HEK293 (cell line): ENCODE data around the gene GREB1L.
A peak's percentile ranks its signal among the peaks of the same experiment; 100 is the strongest.

Experiments used
- CTCF ChIA-PET: fragments of 350-600 bp; formaldehyde crosslinking; extraction: SDS; loops from one replicate; lab custom pipeline; 2021; ENCODE audit warnings: antibody characterized with exemption; lab: Yijun Ruan, JAX
- POLR2A ChIA-PET: fragments of 300-600 bp; formaldehyde crosslinking; extraction: SDS; loops from one replicate; lab custom pipeline; 2020; ENCODE audit warnings: antibody characterized with exemption, inconsistent platforms; lab: Yijun Ruan, JAX
- H3K27ac ChIP-seq: fragments of 200-500 bp; sonication (Bioruptor generic); 2 replicates; pipeline ENCODE4 v1.5.1; 2014; ENCODE audit warnings: low read depth, low read length, control low read depth, inconsistent platforms; ENCODE audit errors: extremely low read depth
- H3K36me3 ChIP-seq, 2 experiments: fragments of 200-500 bp in 1 of 2; sonication (Bioruptor generic) in 1 of 2; 1 replicate in 1 of 2; 2 replicates in 1 of 2; pipeline ENCODE4 v1.5.1; 2014 to 2017; ENCODE audit warnings: inconsistent platforms in 2 of 2, low read length in 2 of 2; ENCODE audit not compliant: control insufficient read depth in 2 of 2, insufficient read depth in 1 of 2
- H3K4me1 ChIP-seq: fragments of 200-500 bp; sonication (Bioruptor generic); 2 replicates; pipeline ENCODE4 v1.5.1; 2014; ENCODE audit warnings: mild to moderate bottlenecking, low read length, inconsistent platforms; ENCODE audit not compliant: control insufficient read depth, insufficient read depth
- H3K4me3 ChIP-seq: 2 replicates; pipeline ENCODE4 v1.5.1; 2011; ENCODE audit warnings: low read depth, mild to moderate bottlenecking, control low read depth, low read length, moderate library complexity
- H3K9me3 ChIP-seq: fragments of 200-500 bp; sonication (Bioruptor generic); 2 replicates; pipeline ENCODE4 v1.5.1; 2014; ENCODE audit warnings: low read depth, low read length, inconsistent platforms; ENCODE audit not compliant: control insufficient read depth, insufficient read depth
- HOXD13 ChIP-seq: sonication (generic); formaldehyde crosslinking; IDR thresholded peaks from 2 replicates; pipeline ENCODE4 v1.8.0; 2022; ENCODE audit warnings: missing genetic modification reagents, borderline replicate concordance
- KLF8 ChIP-seq: fragments of 450-650 bp; formaldehyde crosslinking; IDR thresholded peaks from 2 replicates; pipeline ENCODE4 v1.5.1; 2016; ENCODE audit warnings: missing biosample characterization, missing genetic modification characterization
- ZBTB8A ChIP-seq: fragments of 450-650 bp; formaldehyde crosslinking; IDR thresholded peaks from 2 replicates; pipeline ENCODE4 v1.5.1; 2016; ENCODE audit warnings: missing biosample characterization, missing genetic modification characterization
- ZFHX2 ChIP-seq: fragments of 450-650 bp; formaldehyde crosslinking; conservative IDR thresholded peaks from 2 replicates; pipeline ENCODE4 v1.5.1; 2016; ENCODE audit warnings: missing biosample characterization, missing genetic modification characterization
- ZNF24 ChIP-seq: fragments of 450-650 bp; formaldehyde crosslinking; IDR thresholded peaks from 2 replicates; pipeline ENCODE4 v1.5.1; 2016; ENCODE audit warnings: missing biosample characterization, missing genetic modification characterization
- ZNF433 ChIP-seq: fragments of 450-650 bp; formaldehyde crosslinking; IDR thresholded peaks from 2 replicates; pipeline ENCODE4 v1.5.1; 2016; ENCODE audit warnings: missing biosample characterization, missing genetic modification characterization, low read depth
- ZNF48 ChIP-seq: fragments of 450-650 bp; formaldehyde crosslinking; IDR thresholded peaks from 2 replicates; pipeline ENCODE4 v1.5.1; 2016; ENCODE audit warnings: missing biosample characterization, missing genetic modification characterization
- ZNF501 ChIP-seq: fragments of 450-650 bp; formaldehyde crosslinking; IDR thresholded peaks from 2 replicates; pipeline ENCODE4 v1.5.1; 2016; ENCODE audit warnings: missing biosample characterization, missing genetic modification characterization
- ZNF513 ChIP-seq: fragments of 450-650 bp; IDR thresholded peaks from 2 replicates; pipeline ENCODE4 v1.5.1; 2018; ENCODE audit warnings: missing biosample characterization, missing genetic modification characterization
- ZNF596 ChIP-seq: fragments of 450-650 bp; IDR thresholded peaks from 2 replicates; pipeline ENCODE4 v1.5.0; 2018; ENCODE audit warnings: missing biosample characterization, mild to moderate bottlenecking, missing genetic modification characterization, moderate library complexity
- ZNF600 ChIP-seq: fragments of 450-650 bp; formaldehyde crosslinking; IDR thresholded peaks from 2 replicates; pipeline ENCODE4 v1.5.1; 2016; ENCODE audit warnings: missing biosample characterization, missing genetic modification characterization
- ZNF645 ChIP-seq: fragments of 450-650 bp; formaldehyde crosslinking; IDR thresholded peaks from 2 replicates; pipeline ENCODE4; 2016; ENCODE audit warnings: missing biosample characterization, missing genetic modification characterization
- ZNF76 ChIP-seq: fragments of 450-650 bp; formaldehyde crosslinking; IDR thresholded peaks from 2 replicates; pipeline ENCODE4; 2016; ENCODE audit warnings: low read depth, missing biosample characterization, missing genetic modification characterization, borderline replicate concordance
- ZSCAN30 ChIP-seq: fragments of 450-650 bp; IDR thresholded peaks from 2 replicates; pipeline ENCODE4 v1.5.1; 2018; ENCODE audit warnings: missing biosample characterization, mild to moderate bottlenecking, missing genetic modification characterization, moderate library complexity
- TF ChIP-seq, protein P1 (sequence below): fragments of 450-650 bp; formaldehyde crosslinking; IDR thresholded peaks from 2 replicates; pipeline ENCODE4 v1.5.1; 2016; ENCODE audit warnings: missing biosample characterization, missing genetic modification characterization
- TF ChIP-seq, protein P2 (sequence below): fragments of 450-650 bp; formaldehyde crosslinking; IDR thresholded peaks from 2 replicates; pipeline ENCODE4 v1.5.1; 2016; ENCODE audit warnings: missing biosample characterization, missing genetic modification characterization, borderline replicate concordance

GREB1L gene

DNA sequence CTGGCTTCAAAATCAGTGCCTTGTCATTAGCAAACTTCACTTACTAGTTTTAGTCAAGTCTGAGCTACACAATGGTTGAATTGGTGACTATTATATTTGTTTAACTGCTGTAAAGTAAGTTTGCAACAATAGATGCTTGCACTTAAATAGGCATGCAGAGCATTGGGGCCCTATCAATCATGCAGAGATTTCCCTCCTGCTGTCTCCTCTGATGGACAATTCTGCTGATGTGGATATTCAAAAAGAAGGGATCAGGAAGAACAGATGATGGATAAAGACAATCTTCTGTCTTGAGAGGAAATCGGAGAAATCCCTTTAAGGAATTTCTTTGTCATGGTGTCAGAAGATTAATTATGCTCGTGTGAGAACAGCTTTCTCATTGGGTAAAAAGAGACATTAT, 89.0 kb downstream of the GREB1L start:
- H3K9me3 ChIP-seq: no peaks in the 10 kb centered on the region
- ChIA-PET POLR2A (no interaction called here), CTCF (interaction anchor here (0.6 kb wide), 2 partner anchors 24 to 136 kb away, joined by 3 read pairs; no protein-coding TSS in a partner anchor)
- peaks cover 11% of the 10 kb centered on the region for H3K4me1 ChIP-seq
- H3K4me3 ChIP-seq: no peak overlapping the region
- H3K27ac ChIP-seq: no peak overlapping the region
- no peak for TF ChIP-seq ZNF596 (tag by site-specific recombination)
- TF ChIP-seq, protein P1, sequence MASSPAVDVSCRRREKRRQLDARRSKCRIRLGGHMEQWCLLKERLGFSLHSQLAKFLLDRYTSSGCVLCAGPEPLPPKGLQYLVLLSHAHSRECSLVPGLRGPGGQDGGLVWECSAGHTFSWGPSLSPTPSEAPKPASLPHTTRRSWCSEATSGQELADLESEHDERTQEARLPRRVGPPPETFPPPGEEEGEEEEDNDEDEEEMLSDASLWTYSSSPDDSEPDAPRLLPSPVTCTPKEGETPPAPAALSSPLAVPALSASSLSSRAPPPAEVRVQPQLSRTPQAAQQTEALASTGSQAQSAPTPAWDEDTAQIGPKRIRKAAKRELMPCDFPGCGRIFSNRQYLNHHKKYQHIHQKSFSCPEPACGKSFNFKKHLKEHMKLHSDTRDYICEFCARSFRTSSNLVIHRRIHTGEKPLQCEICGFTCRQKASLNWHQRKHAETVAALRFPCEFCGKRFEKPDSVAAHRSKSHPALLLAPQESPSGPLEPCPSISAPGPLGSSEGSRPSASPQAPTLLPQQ: no peak
- no peak for TF ChIP-seq ZSCAN30 (tag by site-specific recombination)
- no peak for TF ChIP-seq ZBTB8A (tag by site-specific recombination)
- TF ChIP-seq ZNF501 (tag by site-specific recombination): no peak
- no peak for TF ChIP-seq HOXD13 (CRISPR knock-in tag)
- TF ChIP-seq, protein P2, sequence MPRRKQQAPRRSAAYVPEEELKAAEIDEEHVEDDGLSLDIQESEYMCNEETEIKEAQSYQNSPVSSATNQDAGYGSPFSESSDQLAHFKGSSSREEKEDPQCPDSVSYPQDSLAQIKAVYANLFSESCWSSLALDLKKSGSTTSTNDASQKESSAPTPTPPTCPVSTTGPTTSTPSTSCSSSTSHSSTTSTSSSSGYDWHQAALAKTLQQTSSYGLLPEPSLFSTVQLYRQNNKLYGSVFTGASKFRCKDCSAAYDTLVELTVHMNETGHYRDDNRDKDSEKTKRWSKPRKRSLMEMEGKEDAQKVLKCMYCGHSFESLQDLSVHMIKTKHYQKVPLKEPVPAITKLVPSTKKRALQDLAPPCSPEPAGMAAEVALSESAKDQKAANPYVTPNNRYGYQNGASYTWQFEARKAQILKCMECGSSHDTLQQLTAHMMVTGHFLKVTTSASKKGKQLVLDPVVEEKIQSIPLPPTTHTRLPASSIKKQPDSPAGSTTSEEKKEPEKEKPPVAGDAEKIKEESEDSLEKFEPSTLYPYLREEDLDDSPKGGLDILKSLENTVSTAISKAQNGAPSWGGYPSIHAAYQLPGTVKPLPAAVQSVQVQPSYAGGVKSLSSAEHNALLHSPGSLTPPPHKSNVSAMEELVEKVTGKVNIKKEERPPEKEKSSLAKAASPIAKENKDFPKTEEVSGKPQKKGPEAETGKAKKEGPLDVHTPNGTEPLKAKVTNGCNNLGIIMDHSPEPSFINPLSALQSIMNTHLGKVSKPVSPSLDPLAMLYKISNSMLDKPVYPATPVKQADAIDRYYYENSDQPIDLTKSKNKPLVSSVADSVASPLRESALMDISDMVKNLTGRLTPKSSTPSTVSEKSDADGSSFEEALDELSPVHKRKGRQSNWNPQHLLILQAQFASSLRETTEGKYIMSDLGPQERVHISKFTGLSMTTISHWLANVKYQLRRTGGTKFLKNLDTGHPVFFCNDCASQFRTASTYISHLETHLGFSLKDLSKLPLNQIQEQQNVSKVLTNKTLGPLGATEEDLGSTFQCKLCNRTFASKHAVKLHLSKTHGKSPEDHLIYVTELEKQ (tag by site-specific recombination): no peak
- TF ChIP-seq ZNF433: no peak
- TF ChIP-seq ZNF600 (tag by site-specific recombination): no peak
- H3K36me3 ChIP-seq: no peaks in the 10 kb centered on the region

DNA sequence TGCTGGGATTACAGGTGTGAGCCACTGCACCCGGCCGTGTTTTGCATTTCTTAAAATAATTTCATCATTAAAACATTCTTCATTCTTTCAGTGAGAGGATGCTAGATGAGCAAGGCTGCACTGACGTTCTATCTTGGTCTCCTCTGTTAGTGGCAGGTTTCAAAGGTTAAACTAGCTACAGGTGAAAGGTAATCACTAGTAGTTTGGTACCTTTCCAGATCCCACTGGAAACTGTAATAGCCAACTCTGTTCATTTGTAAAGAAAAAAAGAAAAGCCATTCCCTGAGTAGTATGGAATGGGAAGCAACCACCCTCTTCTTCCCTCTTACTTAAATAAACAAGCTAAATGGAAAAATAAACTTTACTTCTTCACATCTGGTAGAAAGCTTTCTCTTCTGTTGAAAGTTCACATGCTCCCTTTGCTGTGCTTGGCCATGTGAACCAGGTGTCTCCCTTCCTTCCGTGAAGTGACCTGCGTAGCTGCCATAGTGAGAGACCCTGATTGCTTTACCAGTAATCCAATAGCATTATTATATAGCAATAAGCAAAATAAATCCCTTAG, 94.0 kb downstream of the GREB1L start:
- no peak overlapping the region for H3K4me3 ChIP-seq
- POLR2A ChIA-PET: no interaction called here
- no peak overlapping the region for H3K27ac ChIP-seq
- peaks cover 4% of the 10 kb centered on the region for H3K4me1 ChIP-seq
- TF ChIP-seq ZNF76 (tag by site-specific recombination) (no peak), ZNF513 (tag by site-specific recombination) (peak; percentile 53; the same call in 1 of the 2 replicates), ZNF48 (tag by site-specific recombination) (no peak), KLF8 (tag by site-specific recombination) (no peak)
- TF ChIP-seq, all 188 proteins: peak for 1
- no peaks in the 10 kb centered on the region for H3K9me3 ChIP-seq
- CTCF ChIA-PET: no interaction called here
- no peaks in the 10 kb centered on the region for H3K36me3 ChIP-seq

GRCh38 chr18:21336846-21337245, 94.8 kb downstream of the GREB1L start:
- H3K4me1 ChIP-seq: peaks cover 4% of the 10 kb centered on the region
- CTCF ChIA-PET: interaction anchor here (0.6 kb wide), 1 partner anchor 9 kb away, joined by 3 read pairs; no protein-coding TSS in a partner anchor
- TF ChIP-seq ZNF24 (tag by site-specific recombination) (no peak), ZNF645 (tag by site-specific recombination) (no peak), ZFHX2 (tag by site-specific recombination) (no peak)
- TF ChIP-seq, all 188 proteins: peak for 0
- POLR2A ChIA-PET: no interaction called here
- no peaks in the 10 kb centered on the region for H3K9me3 ChIP-seq
- no peaks in the 10 kb centered on the region for H3K36me3 ChIP-seq
- H3K27ac ChIP-seq: no peak overlapping the region
- H3K4me3 ChIP-seq: no peak overlapping the region
